CD4-positive, alpha-beta memory T cell (primary cell): Measurements from ENCODE around the gene FAM81A. TPM values are rescaled to one million over a fixed set of nuclear protein-coding genes. Genes with fewer than 3 reads are reported as not detected.

ENCODE experiments used
- CTCF ChIA-PET: fragments of 350-600 bp; sonication (Branson Sonifier 250); formaldehyde crosslinking; loops from one replicate; lab custom pipeline; 2021; ENCODE audit warnings: inconsistent platforms; ENCODE audit not compliant: partially characterized antibody; lab: Charles Lee
- POLR2A ChIA-PET: fragments of 350-600 bp; sonication (Branson Sonifier 250); formaldehyde crosslinking; loops from one replicate; lab custom pipeline; 2021; ENCODE audit not compliant: partially characterized antibody; lab: Charles Lee
- DNase-seq, 5 donors: peaks; one replicate each; pipeline versions ENCODE4 v3.0.0 to v3.0.0-alpha.2; 2020 to 2022; ENCODE audit warnings: mixed read lengths in 1 of 5
- H3K27ac ChIP-seq: one replicate; pipeline ENCODE4 v1.7.0; 2013; ENCODE audit warnings: low read depth, low read length
- H3K27me3 ChIP-seq: 2 replicates; pipeline ENCODE4 v1.7.0; 2013; ENCODE audit warnings: mild to moderate bottlenecking, low read length, moderate library complexity; ENCODE audit not compliant: insufficient read depth
- H3K36me3 ChIP-seq: 2 replicates; pipeline ENCODE4 v1.7.0; 2013; ENCODE audit warnings: mild to moderate bottlenecking, low read length, moderate library complexity; ENCODE audit not compliant: insufficient read depth
- H3K4me1 ChIP-seq: 2 replicates; pipeline ENCODE4 v1.7.0; 2013; ENCODE audit warnings: mild to moderate bottlenecking, low read length, moderate library complexity; ENCODE audit not compliant: insufficient read depth
- H3K4me3 ChIP-seq, 2 donors: one replicate each; pipeline ENCODE4 v1.7.0; 2013; ENCODE audit warnings: low read length in 2 of 2, mild to moderate bottlenecking in 1 of 2
- H3K9me3 ChIP-seq, 2 donors: one replicate each; pipeline ENCODE4 v1.7.0; 2013; ENCODE audit warnings: low read length in 2 of 2, control low read depth in 1 of 2; ENCODE audit not compliant: control insufficient read depth in 1 of 2
- H3K27ac Mint-ChIP-seq, 7 donors: one replicate each; pipeline ENCODE4 v1.8.0; 2020 to 2021; ENCODE audit warnings: mixed read lengths in 7 of 7, mild to moderate bottlenecking in 6 of 7, inconsistent platforms in 3 of 7, moderate library complexity in 3 of 7
- H3K27me3 Mint-ChIP-seq, 2 donors: one replicate each; pipeline ENCODE4 v1.8.0; 2020 to 2021; ENCODE audit warnings: mixed read lengths in 2 of 2
- H3K36me3 Mint-ChIP-seq, 2 donors: one replicate each; pipeline ENCODE4 v1.8.0; 2020 to 2021; ENCODE audit warnings: mixed read lengths in 2 of 2, inconsistent platforms in 1 of 2, mild to moderate bottlenecking in 1 of 2
- H3K4me1 Mint-ChIP-seq, 4 donors: one replicate each; pipeline ENCODE4 v1.8.0; 2020 to 2021; ENCODE audit warnings: mixed read lengths in 4 of 4, mild to moderate bottlenecking in 1 of 4
- H3K4me3 Mint-ChIP-seq, 8 donors: one replicate each; pipeline ENCODE4 v1.8.0; 2020 to 2021; ENCODE audit warnings: mixed read lengths in 8 of 8, mild to moderate bottlenecking in 7 of 8, moderate library complexity in 6 of 8, inconsistent platforms in 3 of 8
- H3K9me3 Mint-ChIP-seq, 8 donors: one replicate each; pipeline ENCODE4 v1.8.0; 2020 to 2021; ENCODE audit warnings: mixed read lengths in 8 of 8, mild to moderate bottlenecking in 5 of 8, inconsistent platforms in 3 of 8, moderate library complexity in 1 of 8
- intact Hi-C: fragments of 100-400 bp; cut with micrococcal nuclease; formaldehyde crosslinking; loops from one replicate; pipeline ENCODE4 v1.15.1; 2023
- polyA plus RNA-seq, 2 donors: library from polyadenylated mRNA; unstranded; fragments of 300-500 nt; fragmentation: Illumina TruSeq; gene quantifications; one replicate each; pipeline ENCODE4 v1.2.3, GENCODE V29; 2021
- total RNA-seq, 2 experiments: library from RNA; stranded (reverse); gene quantifications; one replicate each; pipeline ENCODE4 v1.2.3, GENCODE V29; 2021

FAM81A gene
- total and polyA plus RNA-seq, 4 experiments from 2014 or later = not detected

GRCh38 chr15:59528429-59528828, 90.4 kb downstream of the FAM81A start:
- Histone ChIP-seq H3K27me3 (no peaks in the 10 kb centered on the region), H3K4me1 (peaks cover 20% of the 10 kb centered on the region), H3K36me3 (no peaks in the 10 kb centered on the region), H3K4me3 (no peak overlapping the region), H3K9me3 (no peaks in the 10 kb centered on the region), H3K27ac (no peak overlapping the region)
- H3K4me1 Mint-ChIP-seq = peaks cover 14 to 21% (median 18%) of the 10 kb centered on the region in 4 donors
- H3K4me3 Mint-ChIP-seq = no peak overlapping the region
- no peak for DNase-seq
- peak overlapping the region in 1 of 7 donors; percentile 12 for H3K27ac Mint-ChIP-seq
- no peaks in the 10 kb centered on the region for H3K36me3 Mint-ChIP-seq
- intact Hi-C loops = loop anchor here (2.0 to 10.0 kb wide), 2 partner anchors 36 to 1964 kb away; no protein-coding TSS in a partner anchor
- CTCF ChIA-PET = interaction anchor here (0.6 to 6.5 kb wide), 38 partner anchors 9 to 1664 kb away, joined by 3 to 72 read pairs (median 5); partner anchors contain the start of gene MINDY2
- H3K9me3 Mint-ChIP-seq = no peaks in the 10 kb centered on the region
- POLR2A ChIA-PET = interaction anchor here (0.8 kb wide), 1 partner anchor 13 kb away, joined by 3 read pairs; no protein-coding TSS in a partner anchor
- H3K27me3 Mint-ChIP-seq = peaks cover 0 to 3% of the 10 kb centered on the region in 2 donors

GRCh38 chr15:59528961-59529402, 91.0 kb downstream of the FAM81A start:
- peaks cover 9 to 16% (median 13%) of the 10 kb centered on the region in 4 donors for H3K4me1 Mint-ChIP-seq
- no peak overlapping the region for H3K4me3 Mint-ChIP-seq
- H3K36me3 Mint-ChIP-seq = no peaks in the 10 kb centered on the region
- Histone ChIP-seq H3K27me3 (no peaks in the 10 kb centered on the region), H3K27ac (no peak overlapping the region), H3K9me3 (no peaks in the 10 kb centered on the region), H3K4me3 (no peak overlapping the region), H3K36me3 (no peaks in the 10 kb centered on the region), H3K4me1 (peaks cover 14% of the 10 kb centered on the region)
- H3K27ac Mint-ChIP-seq = peak overlapping the region in 1 of 7 donors; percentile 12
- CTCF ChIA-PET = interaction anchor here (0.6 to 6.5 kb wide), 41 partner anchors 9 to 1665 kb away, joined by 3 to 72 read pairs (median 4); partner anchors contain the start of gene MINDY2
- no peaks in the 10 kb centered on the region for H3K9me3 Mint-ChIP-seq
- POLR2A ChIA-PET = interaction anchor here (0.6 to 0.8 kb wide), 2 partner anchors 11 to 13 kb away, joined by 3 read pairs; no protein-coding TSS in a partner anchor
- H3K27me3 Mint-ChIP-seq = peaks cover 0 to 3% of the 10 kb centered on the region in 2 donors
- DNase-seq = peak; percentile 56 to 65 (median 61)
- intact Hi-C loops = loop anchor here (1.0 to 10.0 kb wide), 7 partner anchors 36 to 1964 kb away; no protein-coding TSS in a partner anchor

GRCh38 chr15:59531066-59531675, 93.2 kb downstream of the FAM81A start:
- DNase-seq = no peak
- Histone ChIP-seq H3K36me3 (no peaks in the 10 kb centered on the region), H3K27ac (no peak overlapping the region), H3K27me3 (no peaks in the 10 kb centered on the region), H3K4me1 (peaks cover 6% of the 10 kb centered on the region), H3K9me3 (no peaks in the 10 kb centered on the region), H3K4me3 (no peak overlapping the region)
- no peaks in the 10 kb centered on the region for H3K36me3 Mint-ChIP-seq
- POLR2A ChIA-PET = no interaction called here
- H3K9me3 Mint-ChIP-seq = no peaks in the 10 kb centered on the region
- CTCF ChIA-PET = interaction anchor here (1.0 to 6.5 kb wide), 3 partner anchors 17 to 575 kb away, joined by 3 to 72 read pairs (median 41); no protein-coding TSS in a partner anchor
- intact Hi-C loops = no loop called here
- peaks cover 0 to 7% (median 5%) of the 10 kb centered on the region in 4 donors for H3K4me1 Mint-ChIP-seq
- peaks cover 0 to 3% of the 10 kb centered on the region in 2 donors for H3K27me3 Mint-ChIP-seq
- no peak overlapping the region for H3K4me3 Mint-ChIP-seq
- no peak overlapping the region for H3K27ac Mint-ChIP-seq

GRCh38 chr15:59532770-59533379, 94.9 kb downstream of the FAM81A start:
- H3K27me3 ChIP-seq = no peaks in the 10 kb centered on the region
- POLR2A ChIA-PET = no interaction called here
- no peak overlapping the region for H3K27ac ChIP-seq
- Mint-ChIP-seq H3K4me1 (peaks cover 0 to 7% (median 5%) of the 10 kb centered on the region in 4 donors), H3K9me3 (no peaks in the 10 kb centered on the region), H3K27ac (no peak overlapping the region), H3K36me3 (no peaks in the 10 kb centered on the region), H3K27me3 (peaks cover 1 to 3% of the 10 kb centered on the region in 2 donors), H3K4me3 (no peak overlapping the region)
- H3K4me1 ChIP-seq = peaks cover 6% of the 10 kb centered on the region
- H3K4me3 ChIP-seq = no peak overlapping the region
- intact Hi-C loops = no loop called here
- peak in 4 of 5 donors; percentile 10 to 26 (median 16) for DNase-seq
- no peaks in the 10 kb centered on the region for H3K36me3 ChIP-seq
- CTCF ChIA-PET = interaction anchor here (0.6 to 6.5 kb wide), 17 partner anchors 9 to 1304 kb away, joined by 3 to 72 read pairs (median 3); partner anchors contain the start of gene GTF2A2
- no peaks in the 10 kb centered on the region for H3K9me3 ChIP-seq

- H3K36me3 ChIP-seq = no peaks in the 10 kb centered on the region
- Mint-ChIP-seq H3K9me3 (no peaks in the 10 kb centered on the region), H3K4me1 (peaks cover 0 to 3% (median 1%) of the 10 kb centered on the region in 4 donors), H3K36me3 (no peaks in the 10 kb centered on the region), H3K27me3 (peaks cover 0 to 1% of the 10 kb centered on the region in 2 donors), H3K4me3 (no peak overlapping the region), H3K27ac (no peak overlapping the region)
- ChIA-PET POLR2A (no interaction called here), CTCF (interaction anchor here (1.2 to 1.6 kb wide), 2 partner anchors 12 to 23 kb away, joined by 3 to 4 read pairs; no protein-coding TSS in a partner anchor)
- no peak for DNase-seq
- no peaks in the 10 kb centered on the region for H3K27me3 ChIP-seq
- intact Hi-C loops = no loop called here
- no peaks in the 10 kb centered on the region for H3K4me1 ChIP-seq
- no peak overlapping the region for H3K27ac ChIP-seq
- no peak overlapping the region for H3K4me3 ChIP-seq
- no peaks in the 10 kb centered on the region for H3K9me3 ChIP-seq
Measured at GRCh38 chr15:59536553-59536952, 98.6 kb downstream of the FAM81A start.

GRCh38 chr15:59537403-59537802, 99.4 kb downstream of the FAM81A start:
- Histone ChIP-seq H3K9me3 (no peaks in the 10 kb centered on the region), H3K27me3 (no peaks in the 10 kb centered on the region), H3K4me1 (no peaks in the 10 kb centered on the region), H3K4me3 (no peak overlapping the region), H3K36me3 (no peaks in the 10 kb centered on the region), H3K27ac (no peak overlapping the region)
- ChIA-PET POLR2A (no interaction called here), CTCF (interaction anchor here (1.3 to 1.6 kb wide), 2 partner anchors 8 to 13 kb away, joined by 4 read pairs; no protein-coding TSS in a partner anchor)
- no peaks in the 10 kb centered on the region for H3K9me3 Mint-ChIP-seq
- H3K4me1 Mint-ChIP-seq = peaks cover 0 to 3% (median 1%) of the 10 kb centered on the region in 4 donors
- H3K27ac Mint-ChIP-seq = no peak overlapping the region
- no peak overlapping the region for H3K4me3 Mint-ChIP-seq
- H3K36me3 Mint-ChIP-seq = no peaks in the 10 kb centered on the region
- DNase-seq = no peak
- H3K27me3 Mint-ChIP-seq = peaks cover 0 to 1% of the 10 kb centered on the region in 2 donors
- intact Hi-C loops = no loop called here

DNA sequence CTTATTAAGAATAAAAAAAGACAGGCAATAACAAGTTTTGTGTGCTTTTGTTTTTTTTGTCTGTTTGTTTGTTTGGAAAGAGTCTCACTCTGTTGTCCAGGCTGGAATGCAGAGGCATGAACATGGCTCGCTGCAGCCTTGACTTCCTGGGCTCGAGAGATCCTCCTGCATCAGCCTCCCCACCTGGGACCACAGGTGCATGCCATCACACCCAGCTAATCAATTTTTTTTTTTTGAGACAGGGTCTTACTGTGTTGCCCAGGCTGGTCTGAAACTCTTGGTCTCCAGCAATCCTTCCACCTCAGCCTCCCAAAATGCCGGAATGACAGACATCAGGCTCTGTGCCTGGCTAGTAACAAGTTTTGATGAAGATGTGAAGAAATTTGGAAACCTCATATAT, 100.5 kb downstream of the FAM81A start:
- intact Hi-C loops = no loop called here
- peaks cover 0 to 3% (median 1%) of the 10 kb centered on the region in 4 donors for H3K4me1 Mint-ChIP-seq
- no peak overlapping the region for H3K27ac Mint-ChIP-seq

More for the DNA sequence above, 100.5 kb downstream of the FAM81A start:
- Mint-ChIP-seq H3K27me3 (peaks cover 3 to 4% of the 10 kb centered on the region in 2 donors), H3K36me3 (no peaks in the 10 kb centered on the region), H3K4me3 (no peak overlapping the region), H3K9me3 (no peaks in the 10 kb centered on the region)
- no peaks in the 10 kb centered on the region for H3K9me3 ChIP-seq
- ChIA-PET POLR2A (no interaction called here), CTCF (no interaction called here)
- H3K27me3 ChIP-seq = no peaks in the 10 kb centered on the region
- no peaks in the 10 kb centered on the region for H3K36me3 ChIP-seq
- no peak overlapping the region for H3K27ac ChIP-seq
- no peak overlapping the region for H3K4me3 ChIP-seq
- no peak for DNase-seq
- no peaks in the 10 kb centered on the region for H3K4me1 ChIP-seq
